Kidney glomerular epithelial cell (primary cell): ENCODE results near the gene KCNC4.

ENCODE experiments used
- DNase-seq: peaks from one replicate; lab custom pipeline; 2025; lab: John Stamatoyannopoulos, UW

The KCNC4 gene

DNA sequence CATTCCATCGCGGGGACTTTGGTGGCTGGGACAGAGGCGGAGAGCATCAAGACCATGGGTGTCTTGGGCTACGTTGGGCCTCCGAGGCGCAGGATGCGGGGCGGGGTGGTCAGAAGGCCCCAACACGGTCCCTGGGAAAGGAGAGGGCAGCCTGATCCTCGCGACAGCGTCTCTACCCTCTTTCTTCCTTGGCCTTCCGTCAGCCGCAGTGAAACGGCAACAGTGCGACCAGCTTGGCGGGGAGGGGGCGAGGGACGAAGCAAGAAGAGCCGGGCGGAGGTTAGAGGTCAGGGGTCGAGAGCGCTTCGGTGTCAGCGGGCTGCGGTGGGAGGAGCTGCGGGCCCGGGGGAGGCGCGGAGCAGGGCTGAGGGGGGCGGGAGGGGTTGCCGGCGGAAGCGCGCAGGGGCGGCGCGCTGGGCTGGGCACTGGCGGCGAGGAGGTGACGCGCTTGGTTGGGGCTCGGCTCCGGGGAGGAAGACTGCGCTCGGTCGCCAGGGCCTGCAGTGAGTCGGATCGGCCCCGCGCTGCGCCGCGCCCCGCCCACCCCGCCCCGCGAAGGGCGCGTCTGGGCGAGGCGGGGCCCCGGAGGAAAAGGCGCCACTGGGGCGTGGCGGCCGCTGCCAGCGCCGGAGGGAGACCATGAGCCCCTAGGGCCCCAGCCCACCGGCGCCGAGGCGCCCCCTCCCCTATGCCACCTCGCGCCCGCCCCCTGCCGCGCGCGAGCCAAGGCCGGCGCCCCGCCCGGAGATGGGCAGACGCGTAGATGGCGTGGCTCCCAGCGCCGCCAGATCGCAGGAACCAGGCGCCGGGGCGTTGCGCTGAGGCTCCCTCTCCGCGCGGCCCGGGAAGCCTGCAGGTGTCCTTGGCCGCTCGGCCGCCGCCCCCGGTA lies at the start of gene KCNC4:
KCNC4 (plus strand) TSS at position 600 of the 889 bp plus-strand sequence. CDS start 1,186 bp downstream, outside the sequence.
- DNase-seq: peak; percentile 41

GRCh38 chr1:110160538-110161100 lies 49.5 kb upstream of the KCNC4 start:
- DNase-seq: no peak

DNA sequence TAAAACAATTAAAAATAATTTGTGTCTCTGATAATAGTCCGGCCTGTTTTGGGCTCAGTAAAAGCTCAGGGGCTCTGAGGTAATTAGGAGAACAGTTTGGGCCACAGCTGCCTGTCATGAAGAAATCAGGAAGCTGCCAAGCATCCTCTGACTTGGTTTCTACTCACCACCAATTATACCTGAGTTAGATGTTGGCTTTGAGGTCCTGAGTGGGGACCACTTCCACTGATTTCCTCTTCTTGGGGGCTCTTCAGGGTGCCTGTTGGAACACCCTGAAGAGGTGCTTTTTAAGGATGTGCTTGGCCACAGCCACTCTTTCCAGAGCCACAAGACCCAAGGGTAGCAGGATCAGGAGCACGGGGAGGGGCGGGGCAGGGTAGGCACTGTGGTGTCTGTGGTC lies 48.9 kb upstream of the KCNC4 start:
- DNase-seq: no peak

GRCh38 chr1:110161849-110162248 lies 48.3 kb upstream of the KCNC4 start:
- DNase-seq: no peak

- DNase-seq: no peak
Measured at GRCh38 chr1:110163591-110163990, 46.5 kb upstream of the KCNC4 start.

DNA sequence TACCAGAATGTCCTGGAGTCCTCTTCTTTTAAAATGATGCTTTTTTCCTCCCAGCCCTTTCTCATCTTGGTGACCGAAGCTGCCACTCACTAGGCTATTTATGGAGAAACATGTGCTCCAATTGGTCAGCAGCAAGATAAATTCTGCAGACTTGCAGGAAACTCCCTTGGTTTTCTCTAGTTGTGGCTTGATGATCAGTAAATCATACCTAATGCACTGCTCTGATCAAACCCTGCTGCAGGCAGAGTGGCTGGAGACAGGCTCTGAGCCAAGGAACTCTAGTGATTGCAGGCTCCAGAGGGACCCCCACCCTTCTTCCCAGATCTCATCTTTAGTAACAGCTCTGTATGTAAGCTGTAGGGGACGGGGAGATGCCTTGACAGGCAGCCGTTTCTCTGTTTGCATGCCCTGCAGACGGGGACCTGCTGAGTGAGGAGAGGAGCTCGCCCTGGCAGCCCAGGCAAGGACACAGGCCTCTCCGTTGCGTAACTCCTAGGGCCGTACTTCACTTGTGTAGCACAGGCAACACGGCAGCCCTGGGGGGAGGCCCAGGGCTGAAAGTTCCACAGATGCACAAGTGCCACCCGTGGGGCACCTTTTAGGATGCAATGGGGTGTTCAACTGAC lies 45.3 kb upstream of the KCNC4 start:
- no peak for DNase-seq

DNA sequence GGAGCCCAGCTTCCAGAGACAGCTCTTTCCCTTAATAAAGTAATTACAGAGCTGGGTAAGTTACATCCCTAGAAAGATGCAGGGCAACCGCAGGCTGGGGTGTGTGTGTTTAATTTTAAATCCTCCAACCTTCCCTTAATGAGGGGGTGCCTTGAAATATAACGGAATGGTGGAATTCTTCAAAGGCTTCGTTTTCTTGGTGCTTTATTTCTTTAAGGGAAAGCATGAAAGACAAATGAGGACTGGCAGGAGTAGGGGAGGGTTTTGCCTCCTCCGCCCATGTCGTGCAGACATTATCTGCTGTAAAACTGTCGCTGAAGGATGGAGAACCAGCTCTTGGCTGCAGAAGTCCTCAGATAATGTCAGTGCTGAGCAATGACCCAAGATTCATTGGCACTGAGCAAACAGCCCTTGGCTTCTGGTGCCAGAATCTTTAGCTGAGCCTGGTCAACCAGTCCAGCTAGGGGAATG lies 44.3 kb upstream of the KCNC4 start:
- DNase-seq: no peak

- no peak for DNase-seq
Measured at GRCh38 chr1:110166861-110167260, 43.3 kb upstream of the KCNC4 start.

GRCh38 chr1:110170766-110171733 lies 39.1 kb upstream of the KCNC4 start:
- DNase-seq: peak; percentile 35

GRCh38 chr1:110172001-110172400 lies 38.1 kb upstream of the KCNC4 start:
- no peak for DNase-seq

DNA sequence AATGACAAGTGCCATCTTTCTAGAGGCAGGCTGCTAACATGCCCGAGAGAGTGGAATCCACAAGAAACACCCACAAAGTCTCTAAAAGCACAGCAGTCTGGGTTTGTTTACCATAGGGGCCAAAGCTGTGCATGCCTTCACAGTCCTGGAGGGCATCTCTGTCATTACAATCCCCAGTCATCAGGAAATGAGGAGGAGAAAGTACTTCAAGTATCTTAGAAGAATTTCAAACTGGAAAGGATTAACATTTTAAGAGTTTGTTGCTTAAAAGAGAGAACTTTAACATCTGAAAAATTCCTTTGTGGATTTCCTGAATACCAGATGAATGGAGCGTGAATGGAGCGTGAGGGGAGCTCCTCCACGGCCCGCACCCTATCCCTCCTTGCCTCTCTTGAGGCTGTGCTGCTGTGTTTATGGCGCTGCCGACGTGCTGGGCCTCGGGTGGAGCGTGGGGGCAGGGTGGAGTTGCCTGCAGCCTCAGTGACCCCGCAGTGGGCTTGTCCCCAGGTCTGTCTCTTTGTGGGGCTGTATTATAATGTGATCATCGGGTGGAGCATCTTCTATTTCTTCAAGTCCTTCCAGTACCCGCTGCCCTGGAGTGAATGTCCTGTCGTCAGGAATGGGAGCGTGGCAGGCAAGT lies 36.5 kb upstream of the KCNC4 start:
- no peak for DNase-seq

- no peak for DNase-seq
Measured at GRCh38 chr1:110174961-110175360, 35.2 kb upstream of the KCNC4 start.

GRCh38 chr1:110176299-110176956 lies 33.7 kb upstream of the KCNC4 start:
- DNase-seq: no peak

GRCh38 chr1:110177775-110178174 lies 32.3 kb upstream of the KCNC4 start:
- no peak for DNase-seq

DNA sequence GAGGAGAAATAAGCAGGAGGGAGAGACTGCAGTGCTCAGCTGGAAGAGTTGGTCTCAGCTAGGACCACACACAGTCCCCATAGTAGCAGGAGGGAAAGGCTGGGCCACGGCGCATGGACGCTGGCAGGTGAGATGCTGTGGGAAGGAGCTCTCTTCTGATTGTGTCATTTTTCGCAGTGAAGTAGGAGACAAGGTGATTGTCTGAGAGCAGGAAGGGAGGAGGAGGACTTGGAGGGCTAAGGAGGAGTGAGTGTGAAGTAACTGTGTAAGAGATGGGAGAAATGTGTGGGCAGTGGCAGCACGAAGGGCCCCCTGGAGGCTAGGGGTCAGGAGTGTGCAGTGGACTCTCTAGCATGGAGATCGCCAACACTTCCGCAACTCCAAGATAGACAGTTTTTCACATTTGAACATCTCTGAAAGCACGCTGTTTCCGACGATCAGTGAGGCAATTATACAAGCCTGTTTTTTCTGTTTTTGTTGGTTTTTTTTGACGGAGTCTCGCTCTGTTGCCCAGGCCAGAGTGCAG lies 26.4 kb upstream of the KCNC4 start:
- DNase-seq: no peak

DNA sequence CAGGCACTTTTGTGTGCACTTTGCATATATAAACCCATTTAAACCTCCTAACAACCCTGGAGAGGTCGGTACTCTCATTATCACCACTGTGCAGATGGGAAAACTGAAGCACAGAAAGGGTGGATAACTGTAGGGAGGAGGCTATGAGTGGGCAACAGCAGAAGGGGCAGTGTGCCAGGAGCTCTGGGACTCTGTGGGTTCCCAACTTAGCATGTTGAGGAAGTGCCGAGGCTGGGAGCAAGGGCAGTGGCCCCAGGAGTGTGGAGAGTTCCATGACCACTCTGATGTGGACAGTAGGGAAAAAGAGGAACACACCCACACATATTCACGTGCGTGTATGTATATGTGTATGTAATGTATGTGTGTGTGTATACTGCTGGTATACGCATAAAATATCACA lies 25.7 kb upstream of the KCNC4 start:
- no peak for DNase-seq

- DNase-seq: no peak
Measured at GRCh38 chr1:110185181-110185580, 24.9 kb upstream of the KCNC4 start.

- DNase-seq: no peak
Measured at GRCh38 chr1:110186558-110186957, 23.6 kb upstream of the KCNC4 start.

DNA sequence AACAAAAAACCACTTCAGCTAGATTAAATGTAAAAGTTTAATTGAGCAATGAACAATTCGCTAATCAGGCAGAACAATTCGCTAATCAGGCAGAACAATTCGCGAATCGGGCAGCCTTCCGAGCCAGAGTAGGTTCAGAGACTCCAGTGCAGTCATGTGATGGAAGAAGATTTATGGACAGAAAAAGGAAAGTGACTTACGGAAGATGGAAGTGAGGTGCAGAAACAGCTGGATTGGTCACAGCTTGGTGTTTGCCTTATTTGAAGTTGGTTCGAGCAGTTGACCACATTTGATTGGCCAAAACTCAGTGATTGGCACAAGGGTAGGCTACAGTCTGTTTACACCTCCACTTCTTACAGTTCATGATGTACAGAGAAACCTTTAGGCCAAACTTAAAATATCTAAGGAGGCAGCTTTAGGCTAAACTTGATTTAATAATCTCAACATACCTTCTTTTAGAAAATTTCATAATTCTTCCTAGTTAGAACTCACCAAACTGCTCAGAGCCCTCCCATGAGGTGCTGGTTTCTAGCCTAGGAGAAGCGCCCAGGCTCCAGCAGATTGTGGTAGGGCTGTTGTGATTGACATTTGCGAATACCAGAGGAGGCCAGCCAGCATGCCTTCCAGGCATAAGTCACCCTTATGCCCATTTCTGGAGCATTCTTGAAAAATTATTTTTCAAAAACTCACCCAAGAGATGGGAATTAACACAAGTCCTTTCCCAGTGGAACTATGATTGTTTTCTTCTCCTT lies 22.8 kb upstream of the KCNC4 start:
- DNase-seq: no peak
